H9 (cell line): ENCODE measurements around the gene SLC23A1. TPM values are rescaled to one million over a fixed set of nuclear protein-coding genes. Genes with fewer than 3 reads are reported as not detected.

Source experiments
- DNase-seq: peaks from one replicate; pipeline ENCODE4 v3.0.0-alpha.2; 2017
- H2AFZ ChIP-seq: one replicate; pipeline ENCODE4 v1.6.1; 2013; ENCODE audit warnings: mild to moderate bottlenecking, low read length, control low read depth, moderate library complexity
- H2AK5ac ChIP-seq: 2 replicates; pipeline ENCODE4 v1.6.1; 2013; ENCODE audit warnings: low read length, control low read depth, mixed read lengths; ENCODE audit not compliant: insufficient read length
- H2BK120ac ChIP-seq: one replicate; pipeline ENCODE4 v1.6.1; 2013; ENCODE audit warnings: low read depth, mild to moderate bottlenecking, low read length, control low read depth, inconsistent platforms; ENCODE audit not compliant: poor library complexity, severe bottlenecking
- H2BK12ac ChIP-seq: 2 replicates; pipeline ENCODE4 v1.6.1; 2013; ENCODE audit warnings: low read length, control low read depth, mixed read lengths, low read depth; ENCODE audit not compliant: insufficient read length
- H2BK15ac ChIP-seq: 2 replicates; pipeline ENCODE4 v1.6.1; 2013; ENCODE audit warnings: low read depth, low read length, control low read depth
- H2BK20ac ChIP-seq: one replicate; pipeline ENCODE4 v1.6.1; 2013; ENCODE audit warnings: low read depth, mild to moderate bottlenecking, low read length, control low read depth, inconsistent platforms; ENCODE audit not compliant: poor library complexity, severe bottlenecking
- H2BK5ac ChIP-seq: 2 replicates; pipeline ENCODE4 v1.6.1; 2013; ENCODE audit warnings: low read length, control low read depth, mixed read lengths; ENCODE audit not compliant: insufficient read length
- H3K14ac ChIP-seq: 2 replicates; pipeline ENCODE4 v1.6.1; 2013; ENCODE audit warnings: low read length, control low read depth; ENCODE audit not compliant: insufficient read depth
- H3K18ac ChIP-seq: 2 replicates; pipeline ENCODE4 v1.6.1; 2013; ENCODE audit warnings: low read depth, mild to moderate bottlenecking, mixed read lengths, low read length, control low read depth; ENCODE audit not compliant: insufficient read length
- H3K23ac ChIP-seq: 2 replicates; pipeline ENCODE4 v1.6.1; 2013; ENCODE audit warnings: low read length, control low read depth, mixed read lengths, low read depth; ENCODE audit not compliant: insufficient read length
- H3K23me2 ChIP-seq: 2 replicates; pipeline ENCODE4 v1.6.1; 2013; ENCODE audit warnings: low read depth, mild to moderate bottlenecking, mixed read lengths, low read length, control low read depth; ENCODE audit not compliant: insufficient read length, poor library complexity, severe bottlenecking
- H3K27ac ChIP-seq: 2 replicates; pipeline ENCODE4 v1.5.1; 2013; ENCODE audit warnings: low read length, control low read depth, mixed read lengths, low read depth; ENCODE audit not compliant: insufficient read length
- H3K27me3 ChIP-seq: 2 replicates; pipeline ENCODE4 v1.6.1; 2013; ENCODE audit warnings: low read length, control low read depth, inconsistent platforms; ENCODE audit not compliant: insufficient read depth
- H3K4ac ChIP-seq: 2 replicates; pipeline ENCODE4 v1.6.1; 2013; ENCODE audit warnings: low read depth, mild to moderate bottlenecking, control low read depth, inconsistent platforms, low read length, moderate library complexity
- H3K4me1 ChIP-seq: 2 replicates; pipeline ENCODE4 v1.6.1; 2013; ENCODE audit warnings: low read length, control low read depth, inconsistent platforms; ENCODE audit not compliant: insufficient read depth
- H3K4me2 ChIP-seq: 2 replicates; pipeline ENCODE4 v1.6.1; 2013; ENCODE audit warnings: low read length, control low read depth, mixed read lengths; ENCODE audit not compliant: insufficient read length, insufficient read depth
- H3K56ac ChIP-seq: 2 replicates; pipeline ENCODE4 v1.6.1; 2013; ENCODE audit warnings: low read depth, mild to moderate bottlenecking, mixed read lengths, low read length, control low read depth; ENCODE audit not compliant: insufficient read length
- H3K79me1 ChIP-seq: 2 replicates; pipeline ENCODE4 v1.6.1; 2013; ENCODE audit warnings: low read depth, mild to moderate bottlenecking, moderate library complexity, low read length, control low read depth, inconsistent platforms; ENCODE audit not compliant: insufficient read depth, poor library complexity, severe bottlenecking
- H3K79me2 ChIP-seq: 2 replicates; pipeline ENCODE4 v1.6.1; 2013; ENCODE audit warnings: low read length, control low read depth, inconsistent platforms; ENCODE audit not compliant: insufficient read depth
- H3K9ac ChIP-seq: 2 replicates; pipeline ENCODE4 v1.6.1; 2013; ENCODE audit warnings: low read length, control low read depth, mixed read lengths; ENCODE audit not compliant: insufficient read length; ENCODE audit errors: extremely low read depth
- H3K9me3 ChIP-seq: one replicate; pipeline ENCODE4 v1.6.1; 2013; ENCODE audit warnings: low read depth, low read length, inconsistent platforms; ENCODE audit not compliant: control insufficient read depth
- H3T11ph ChIP-seq: one replicate; pipeline ENCODE4 v1.6.1; 2013; ENCODE audit warnings: mild to moderate bottlenecking, low read length, control low read depth, inconsistent platforms
- H4K20me1 ChIP-seq: one replicate; pipeline ENCODE4 v1.6.1; 2013; ENCODE audit not compliant: control insufficient read depth, insufficient read length, insufficient read depth
- H4K5ac ChIP-seq: 2 replicates; pipeline ENCODE4 v1.6.1; 2013; ENCODE audit warnings: low read depth, mild to moderate bottlenecking, mixed read lengths, low read length, control low read depth; ENCODE audit not compliant: insufficient read length
- H4K8ac ChIP-seq: replicated peaks from 2 replicates; pipeline ENCODE4 v1.6.1; 2013; ENCODE audit warnings: low read length, control low read depth, mixed read lengths, low read depth; ENCODE audit not compliant: insufficient read length
- H4K91ac ChIP-seq: 2 replicates; pipeline ENCODE4 v1.6.1; 2013; ENCODE audit warnings: low read depth, mild to moderate bottlenecking, moderate library complexity, mixed read lengths, low read length, control low read depth; ENCODE audit not compliant: insufficient read length
- H3K27ac Mint-ChIP-seq, 3 experiments: 2 replicates in 2 of 3; 3 replicates in 1 of 3; pipeline ENCODE4 v1.8.0; 2020 to 2021; ENCODE audit warnings: mixed read lengths in 3 of 3, mild to moderate bottlenecking in 1 of 3, moderate library complexity in 1 of 3
- H3K27me3 Mint-ChIP-seq: 2 replicates; pipeline ENCODE4 v1.8.0; 2021; ENCODE audit warnings: low read depth, mild to moderate bottlenecking, moderate library complexity, mixed read lengths
- H3K36me3 Mint-ChIP-seq, 3 experiments: 2 replicates in 2 of 3; 3 replicates in 1 of 3; pipeline ENCODE4 v1.8.0; 2020 to 2021; ENCODE audit warnings: low read depth in 3 of 3, mixed read lengths in 3 of 3; ENCODE audit not compliant: insufficient read depth in 1 of 3
- H3K4me1 Mint-ChIP-seq, 2 experiments: 2 replicates each; pipeline ENCODE4 v1.8.0; 2020; ENCODE audit warnings: mixed read lengths in 2 of 2
- H3K4me3 Mint-ChIP-seq, 2 experiments: 2 replicates in 1 of 2; 3 replicates in 1 of 2; pipeline ENCODE4 v1.8.0; 2020 to 2021; ENCODE audit warnings: mild to moderate bottlenecking in 2 of 2, mixed read lengths in 2 of 2, moderate library complexity in 1 of 2
- H3K9me3 Mint-ChIP-seq, 2 experiments: 2 replicates in 1 of 2; 3 replicates in 1 of 2; pipeline ENCODE4 v1.8.0; 2020; ENCODE audit warnings: mild to moderate bottlenecking in 2 of 2, mixed read lengths in 2 of 2, moderate library complexity in 1 of 2
- CTCF ChIP-seq: fragments of 200-600 bp; sonication (generic); conservative IDR thresholded peaks from 3 replicates; pipeline ENCODE4 v1.8.0; 2021; ENCODE audit warnings: antibody characterized with exemption, mild to moderate bottlenecking
- WGBS: extraction: QIAGEN DNeasy Blood & Tissue Kit; methylation state at CpG from one replicate; pipeline ENCODE4 v1.1.7; 2013; ENCODE audit warnings: missing lambda C conversion rate, low lambda C conversion rate, mixed read lengths; ENCODE audit not compliant: insufficient read length; ENCODE audit errors: extremely low coverage; 5-methylcytosine and 5-hydroxymethylcytosine counted together
- total RNA-seq: library from RNA; stranded (reverse); gene quantifications from 2 replicates; pipeline ENCODE4 v1.2.1, GENCODE V29; 2021

SLC23A1 gene
- total RNA-seq, 1 experiment from 2014 or later = not detected

GRCh38 chr5:139379626-139380449 lies 3.3 kb downstream of the SLC23A1 start:
- H2BK5ac ChIP-seq = no peak overlapping the region
- no peaks in the 10 kb centered on the region for H3K79me1 ChIP-seq
- no peak overlapping the region for H3K18ac ChIP-seq
- H3K4me2 ChIP-seq = no peak overlapping the region
- Mint-ChIP-seq H3K9me3 (no peaks in the 10 kb centered on the region), H3K4me3 (no peak overlapping the region), H3K36me3 (peaks cover 0 to 2% (median 0%) of the 10 kb centered on the region in 3 experiments; a peak in 2 of 7 replicates), H3K27me3 (no peaks in the 10 kb centered on the region; the same call in 1 of the 2 replicates), H3K4me1 (peaks cover 19 to 27% of the 10 kb centered on the region in 2 experiments; a peak in 3 of 4 replicates), H3K27ac (peak overlapping the region in 1 of 3 experiments; percentile 5; a peak in 1 of 7 replicates)
- H3K4ac ChIP-seq = no peak overlapping the region
- no peaks in the 10 kb centered on the region for H3K9me3 ChIP-seq
- H3K27ac ChIP-seq = no peak overlapping the region
- DNase-seq = no peak
- no peak overlapping the region for H3K9ac ChIP-seq
- no peak overlapping the region for H4K8ac ChIP-seq
- no peak overlapping the region for H2AK5ac ChIP-seq
- no peaks in the 10 kb centered on the region for H3K27me3 ChIP-seq
- no peak overlapping the region for H3K23ac ChIP-seq
- H3K4me1 ChIP-seq = no peaks in the 10 kb centered on the region
- H2BK20ac ChIP-seq = no peak overlapping the region
- H2AFZ ChIP-seq = no peak overlapping the region
- no peak overlapping the region for H4K91ac ChIP-seq
- no CpG with 5 or more reads among the region's 15 CpGs for WGBS
- H2BK120ac ChIP-seq = no peak overlapping the region
- H4K20me1 ChIP-seq = no peaks in the 10 kb centered on the region
- H3K14ac ChIP-seq = no peak overlapping the region
- no peak overlapping the region for H3T11ph ChIP-seq
- TF ChIP-seq CTCF = no peak
- H4K5ac ChIP-seq = no peak overlapping the region
- H2BK12ac ChIP-seq = no peak overlapping the region
- H3K23me2 ChIP-seq = no peaks in the 10 kb centered on the region
- H3K56ac ChIP-seq = no peak overlapping the region
- H3K79me2 ChIP-seq = no peaks in the 10 kb centered on the region
- H2BK15ac ChIP-seq = no peak overlapping the region
